HG03342 (cell line): Measurements from ENCODE around the gene CEBPZOS.

Experiments
- ATAC-seq: cut with Tn5 transposase; IDR thresholded peaks from one replicate; pipeline ENCODE4 v1.9.1; 2021; ENCODE audit warnings: mild to moderate bottlenecking, moderate library complexity; ENCODE audit not compliant: unreplicated experiment

The CEBPZOS gene

GRCh38 chr2:37231241-37232130 is 35.2 kb downstream of the CEBPZOS start, which contains the start of the genes CEBPZ and NDUFAF7:
CEBPZ (minus strand) TSS chr2:37231596; CDS start chr2:37231567, 29 bp downstream.
NDUFAF7 (plus strand) TSS chr2:37231658; CDS start chr2:37231706, 48 bp downstream.
- peak; percentile 95 for ATAC-seq

- no peak for ATAC-seq
These were observed 36.0 kb downstream of the CEBPZOS start for GRCh38 chr2:37232131-37232933.

GRCh38 chr2:37243435-37243834 is 47.1 kb downstream of the CEBPZOS start:
- ATAC-seq, result no peak

GRCh38 chr2:37244017-37244416 is 47.7 kb downstream of the CEBPZOS start:
- no peak for ATAC-seq

GRCh38 chr2:37244755-37245154 is 48.5 kb downstream of the CEBPZOS start:
- no peak for ATAC-seq

GRCh38 chr2:37246205-37246604 is 49.9 kb downstream of the CEBPZOS start:
- ATAC-seq, result no peak

- no peak for ATAC-seq
These were observed 54.8 kb downstream of the CEBPZOS start for GRCh38 chr2:37250869-37251740.
